ENCODE results near the gene PCYT1A.
"Not testable (repeated sequence)": the region's sequence is repeated elsewhere in the genome, so short reads cannot be mapped to it uniquely, and the experiment has no call there.

Gene PCYT1A

DNA sequence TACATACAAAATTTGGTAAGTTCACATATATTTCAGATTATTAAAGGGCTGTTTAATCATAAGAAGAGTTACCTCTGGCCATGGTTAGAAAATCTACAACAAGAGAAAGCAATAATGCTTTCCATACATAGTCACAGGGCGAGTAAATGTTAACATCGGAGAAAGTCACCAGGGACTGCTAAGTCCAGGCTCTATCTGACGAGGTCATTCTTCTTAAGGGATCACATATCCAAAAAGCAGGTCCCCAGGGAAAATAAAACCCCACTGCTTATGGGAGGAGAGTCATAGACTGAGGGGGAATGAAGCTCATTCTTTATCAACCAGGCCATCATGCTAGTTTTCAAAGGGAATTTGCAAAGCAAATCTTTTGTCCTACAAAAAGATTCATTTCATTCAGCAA, 3.1 kb downstream of the PCYT1A start:
- DNase-seq: no peak

DNA sequence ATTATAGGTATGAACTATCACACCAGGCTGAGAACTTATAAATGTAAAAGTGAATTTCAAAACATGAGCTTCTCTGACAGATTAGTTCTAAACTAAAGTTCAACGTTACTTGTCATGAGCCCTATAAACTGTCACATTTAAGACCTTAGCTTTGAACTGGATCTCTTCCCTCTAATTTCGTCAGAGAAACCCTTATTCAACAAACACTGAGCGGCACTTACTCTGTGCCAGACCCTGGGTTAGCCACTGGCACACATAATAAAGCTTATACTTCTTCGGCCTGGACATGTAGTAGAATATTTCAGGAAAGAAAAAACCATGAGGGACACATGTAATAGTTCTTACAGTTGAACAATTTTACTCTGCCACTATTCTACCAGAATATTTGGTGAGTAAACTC, 5.6 kb downstream of the PCYT1A start:
- no peak for DNase-seq

DNA sequence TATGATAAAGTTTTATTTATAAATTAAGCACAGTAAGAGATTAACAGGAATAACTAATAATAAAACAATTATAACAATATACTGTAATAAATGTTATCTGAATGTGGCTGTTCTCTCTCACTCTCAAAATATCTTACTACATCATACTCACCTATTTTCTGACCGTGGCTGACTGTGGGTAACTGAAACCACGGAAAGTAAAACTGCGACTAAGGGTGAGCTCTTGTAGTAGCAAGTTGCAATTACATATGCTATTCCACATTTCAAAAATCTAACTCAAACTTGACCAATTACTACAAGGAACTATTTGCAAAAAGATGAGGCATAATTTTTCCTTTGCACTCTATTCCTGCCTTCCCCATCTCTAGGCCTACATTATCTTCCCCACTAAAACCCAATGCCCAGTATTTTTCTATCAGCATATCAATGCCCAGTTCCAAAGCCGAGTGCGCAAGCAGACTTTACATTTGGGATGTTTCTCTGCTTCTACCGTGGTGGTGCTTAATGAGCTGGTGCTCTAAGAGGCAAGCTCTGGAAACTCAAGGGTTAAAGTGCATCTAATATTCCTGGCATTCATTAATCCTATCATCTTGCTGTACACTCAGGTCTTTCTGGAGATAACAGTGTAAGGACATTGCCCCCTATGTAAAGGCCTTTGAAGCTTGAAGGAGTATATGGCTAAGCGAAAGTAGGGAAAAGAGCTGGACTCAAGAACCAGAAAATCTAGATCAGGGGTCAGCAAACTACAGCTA, 6.7 kb downstream of the PCYT1A start:
- DNase-seq: no peak

DNA sequence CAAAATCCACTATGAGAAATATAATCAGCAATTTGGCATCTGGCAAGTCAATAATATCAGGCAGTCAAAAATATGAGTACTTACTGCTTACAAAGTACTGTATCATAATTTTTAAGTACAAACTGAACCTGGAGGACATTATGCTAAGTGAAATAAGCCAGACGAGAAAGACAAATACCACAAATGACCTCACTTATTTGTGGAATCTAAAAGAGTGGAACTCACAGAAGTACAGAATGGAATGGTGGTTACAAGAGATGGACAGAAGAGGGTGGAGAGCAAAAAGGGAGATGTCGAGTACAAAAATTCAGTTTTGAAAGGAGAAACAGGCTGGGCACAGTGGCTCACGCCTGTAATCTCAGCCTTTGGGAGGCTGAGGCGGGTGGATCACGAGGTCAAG, 12.4 kb downstream of the PCYT1A start:
- DNase-seq: no peak

DNA sequence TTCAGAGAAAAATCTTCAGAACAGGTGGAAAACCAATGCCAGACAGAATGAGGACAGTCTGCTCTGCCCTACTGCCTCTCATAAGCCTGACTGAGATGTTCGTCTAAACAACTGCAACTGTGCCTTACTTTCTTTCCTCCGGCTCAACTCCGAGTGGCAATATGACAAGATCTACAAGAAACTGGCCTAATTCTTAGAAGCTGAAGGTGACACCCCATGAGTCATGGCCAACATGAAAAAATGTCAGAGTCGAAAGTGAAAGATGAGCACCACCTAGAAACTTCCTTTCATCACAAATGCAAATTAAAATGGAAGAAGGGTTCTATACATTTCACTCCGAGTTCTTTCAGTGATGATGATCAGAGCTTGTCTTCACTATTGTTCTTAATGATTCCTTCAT, 12.9 kb downstream of the PCYT1A start:
- DNase-seq: no peak

DNA sequence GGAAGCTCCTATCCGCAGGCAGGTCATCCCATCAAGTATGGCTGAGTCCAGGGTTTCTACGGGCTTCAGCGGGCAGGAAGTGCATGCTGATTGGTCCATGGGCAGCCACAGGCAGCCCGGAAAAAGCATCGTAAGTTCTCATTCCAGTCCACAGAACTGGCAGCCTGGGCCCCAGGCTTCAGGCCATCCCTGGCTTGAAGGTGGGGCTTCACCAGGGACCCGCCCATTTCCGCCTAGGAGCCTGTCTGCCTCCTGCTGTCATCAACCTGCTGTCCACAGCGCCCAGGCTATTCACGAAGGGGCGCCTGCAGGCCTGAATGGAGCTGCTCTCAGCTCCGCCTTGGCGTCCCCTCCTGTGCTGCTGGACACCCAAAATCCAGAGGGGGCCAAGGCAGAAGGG, 13.9 kb downstream of the PCYT1A start:
- DNase-seq: no peak

DNA sequence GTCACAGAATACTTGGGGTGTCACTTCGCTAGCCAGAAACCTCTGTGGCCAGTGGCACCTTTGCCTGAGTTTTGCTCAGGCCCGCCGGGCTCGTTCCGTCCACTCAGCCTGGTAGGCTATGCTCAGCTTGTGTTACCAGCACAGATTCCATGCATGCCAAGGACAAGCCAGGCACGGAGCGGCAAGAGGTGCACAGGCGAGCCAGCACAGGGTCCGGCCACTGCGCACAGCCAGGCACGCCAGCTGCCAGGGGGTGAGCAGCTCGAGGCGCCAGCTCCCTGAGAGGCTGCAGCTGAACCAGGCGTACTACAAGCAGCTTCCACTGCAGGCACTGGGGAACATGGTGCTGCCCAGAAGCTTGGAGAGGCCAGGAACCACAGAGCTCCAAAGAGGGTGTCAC, 14.7 kb downstream of the PCYT1A start:
- no peak for DNase-seq

DNA sequence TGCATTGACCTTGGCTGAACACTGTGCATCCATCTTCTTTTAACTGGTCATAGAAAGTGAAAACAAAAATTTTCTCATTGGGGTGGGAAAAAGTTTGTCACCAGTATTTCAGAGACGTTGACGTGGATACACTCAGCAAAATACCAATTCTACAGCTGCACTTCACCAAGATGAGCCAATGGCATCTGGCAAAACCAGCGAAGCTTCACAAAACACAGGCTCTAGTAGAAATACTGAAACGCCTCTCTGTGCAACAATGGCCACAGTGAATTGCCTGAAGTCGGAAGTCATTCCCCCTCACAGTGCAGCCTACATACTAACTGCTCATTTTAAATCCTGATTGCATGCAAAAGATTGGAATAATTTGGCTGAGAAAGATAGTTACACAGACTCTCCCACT, 17.0 kb downstream of the PCYT1A start:
- no peak for DNase-seq

DNA sequence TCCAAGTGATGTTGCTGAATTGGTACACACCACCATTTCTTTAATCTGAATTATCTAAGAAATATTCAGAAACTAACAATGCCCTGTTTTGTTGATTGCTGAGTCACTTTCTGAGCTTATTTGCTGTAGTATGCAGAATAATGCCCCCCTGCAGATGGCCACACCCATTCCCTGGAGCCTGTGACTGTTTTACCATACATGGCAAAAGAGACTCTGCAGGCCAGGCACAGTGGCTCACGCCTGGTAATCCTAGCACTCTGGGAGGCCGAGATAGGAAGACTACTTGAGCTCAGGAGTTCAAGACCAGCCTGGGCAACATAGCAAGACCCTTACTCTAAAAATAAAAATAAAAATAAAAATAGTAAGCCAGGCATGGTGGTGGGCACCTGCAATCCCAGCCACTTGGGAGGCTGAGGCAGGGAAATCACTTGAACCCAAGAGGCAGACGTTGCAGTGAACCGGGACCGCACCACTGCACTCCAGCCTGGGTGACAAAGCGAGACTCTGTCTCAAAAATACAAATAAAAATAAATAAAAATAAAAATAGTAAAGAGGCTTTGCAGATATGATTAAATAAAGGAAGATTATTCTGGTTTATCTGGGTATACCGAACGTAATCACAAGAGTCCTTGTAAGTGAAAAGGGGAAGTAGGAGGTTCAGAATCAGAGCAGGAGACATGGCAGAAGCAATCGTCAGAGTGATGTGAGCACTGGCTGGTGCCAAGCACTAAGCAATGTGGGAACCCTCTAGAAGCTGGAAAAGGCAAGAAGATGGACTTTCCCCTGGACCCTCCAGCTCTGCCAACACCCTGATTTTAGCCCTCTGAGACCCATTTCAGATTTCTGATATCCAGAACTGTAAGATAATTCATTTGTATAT, 19.0 kb downstream of the PCYT1A start:
- no peak for DNase-seq

DNA sequence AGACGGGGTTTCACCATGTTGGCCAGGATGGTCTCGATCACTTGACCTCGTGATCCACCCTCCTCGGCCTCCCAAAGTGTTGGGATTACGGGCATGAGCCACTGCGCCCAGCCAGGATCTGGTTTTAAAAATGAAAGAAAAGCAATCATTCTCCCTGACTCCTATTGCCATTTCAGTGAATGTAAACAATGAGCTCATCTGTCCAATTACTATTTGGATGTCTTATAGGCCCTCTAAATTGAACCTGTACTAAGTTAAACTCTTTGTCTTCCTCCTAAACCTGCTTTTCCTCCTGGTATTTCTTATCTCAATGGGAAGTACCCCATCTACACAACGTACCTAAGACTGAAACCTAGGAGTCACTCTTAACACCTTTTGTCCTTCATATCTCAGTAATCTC, 23.7 kb downstream of the PCYT1A start:
- DNase-seq: no peak

DNA sequence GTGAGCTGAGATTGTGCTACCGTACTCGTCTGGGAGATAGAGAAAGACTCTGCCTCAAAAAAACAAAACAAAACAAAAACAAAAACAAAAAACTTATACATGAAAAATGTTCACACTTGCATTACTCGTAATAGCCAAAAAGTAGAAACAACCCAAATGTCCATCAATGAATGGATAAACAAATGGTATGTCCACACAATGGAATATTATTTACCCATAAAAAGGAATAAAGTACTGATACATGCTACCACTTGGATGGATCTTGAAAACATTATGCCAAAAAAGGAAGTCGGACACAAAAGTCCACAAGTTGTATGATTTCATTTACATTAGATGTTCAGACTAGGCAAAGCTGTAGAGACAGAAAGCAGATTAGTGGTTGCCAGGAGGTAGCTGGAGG, 26.7 kb downstream of the PCYT1A start:
- DNase-seq: no peak

DNA sequence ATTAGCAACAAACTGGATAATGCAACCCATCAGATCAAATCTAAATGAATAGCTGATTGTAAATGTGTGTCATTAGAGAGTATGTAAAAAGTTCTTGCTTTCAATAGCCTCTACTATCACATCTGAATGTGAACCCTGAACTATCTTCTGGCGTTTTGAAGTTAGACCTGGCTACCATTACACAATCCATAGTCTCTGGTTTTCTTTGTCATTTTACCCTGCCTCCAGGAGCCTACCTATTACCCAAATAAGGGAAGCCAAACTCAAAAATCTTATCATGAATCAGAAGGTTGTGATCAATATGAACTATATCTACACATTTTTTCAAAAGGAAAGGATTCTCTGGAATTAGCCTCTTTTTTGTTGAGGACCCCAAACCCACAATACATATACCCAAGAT, 31.8 kb downstream of the PCYT1A start:
- DNase-seq: no peak

DNA sequence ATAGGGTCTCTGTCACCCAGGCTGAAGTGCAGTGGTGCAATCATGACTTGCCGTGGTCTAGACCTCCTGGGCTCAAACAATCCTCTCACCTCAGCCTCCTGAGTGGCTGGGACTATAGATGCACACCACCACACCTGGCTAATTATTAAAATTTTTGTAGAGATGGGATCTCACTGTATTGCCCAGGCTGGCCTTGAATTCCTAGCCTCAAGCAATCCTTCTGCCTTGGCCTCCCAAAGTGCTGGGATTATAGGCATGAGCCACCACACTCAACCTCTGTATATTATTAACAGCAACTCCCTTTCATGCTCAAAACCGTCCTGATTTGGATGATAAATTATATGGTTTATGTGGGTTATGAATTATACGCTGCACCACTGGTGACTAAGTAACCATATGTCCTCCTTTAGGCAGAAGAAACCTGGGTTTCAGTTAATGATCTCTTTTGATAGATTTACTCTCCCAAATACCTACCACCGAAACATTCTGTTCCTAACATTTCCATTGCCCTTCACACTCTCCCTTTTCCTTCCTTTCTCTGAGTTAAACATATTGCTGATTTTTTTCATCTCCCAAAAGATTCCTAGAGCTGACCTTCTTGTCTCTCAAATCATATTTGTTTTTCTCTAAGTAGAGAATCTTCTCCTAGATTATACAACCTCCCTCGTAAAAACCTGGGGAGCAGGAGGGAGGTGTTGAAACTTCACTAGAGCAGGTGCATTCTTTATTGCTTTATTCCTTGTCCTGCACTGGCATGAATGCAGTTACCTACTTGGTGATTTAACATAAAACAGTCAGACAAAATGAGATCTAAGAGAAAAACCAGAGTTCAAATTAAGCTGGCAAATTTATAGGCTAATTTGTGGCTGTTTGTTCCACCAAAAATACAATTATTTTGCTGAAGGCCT, 32.9 kb downstream of the PCYT1A start:
- DNase-seq: no peak

DNA sequence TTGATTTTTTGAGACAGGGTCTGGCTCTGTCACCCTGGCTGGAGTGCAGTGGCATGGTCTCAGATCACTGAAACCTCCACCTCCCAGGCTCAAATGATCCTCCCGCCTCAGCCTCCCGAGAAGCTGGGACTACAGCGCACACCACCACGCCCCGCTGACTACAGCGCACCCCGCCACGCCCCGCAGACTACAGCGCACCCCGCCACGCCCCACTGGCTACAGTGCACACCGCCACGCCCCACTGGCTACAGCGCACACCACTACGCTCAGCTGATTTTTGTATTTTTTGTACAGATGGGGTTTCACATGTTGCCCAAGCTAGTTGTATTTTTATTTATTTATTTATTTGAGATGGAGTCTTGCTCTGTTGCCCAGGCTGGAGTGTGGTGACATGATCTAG, 35.6 kb downstream of the PCYT1A start:
- DNase-seq: no peak

DNA sequence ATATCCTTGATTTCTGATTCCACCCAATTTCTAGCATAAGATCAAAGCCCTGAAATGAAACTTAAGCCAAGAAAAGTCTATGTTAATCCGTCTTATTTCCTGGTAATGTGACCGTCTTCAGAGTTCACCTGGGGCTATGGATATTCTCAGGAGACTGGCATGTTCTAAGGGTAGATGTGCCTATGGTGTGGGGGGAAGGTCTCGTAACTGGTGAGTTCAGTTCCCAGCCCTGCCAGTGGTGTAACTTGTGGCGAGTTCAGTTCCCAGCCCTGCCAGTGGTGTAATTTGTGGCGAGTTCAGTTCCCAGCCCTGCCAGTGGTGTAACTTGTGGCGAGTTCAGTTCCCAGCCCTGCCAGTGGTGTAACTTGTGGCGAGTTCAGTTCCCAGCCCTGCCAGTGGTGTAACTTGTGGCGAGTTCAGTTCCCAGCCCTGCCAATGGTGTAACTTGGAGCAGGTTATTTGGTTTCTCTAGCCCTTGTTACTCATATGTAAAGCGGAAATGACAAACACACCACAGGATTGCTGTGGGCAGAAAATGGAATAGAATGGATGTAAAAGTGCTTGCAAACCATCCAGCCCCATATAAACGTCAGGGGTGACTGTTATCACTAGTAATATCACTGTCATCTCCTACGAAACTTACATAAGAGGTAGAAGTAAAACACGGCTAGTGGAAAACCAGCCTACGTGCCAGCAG, 40.8 kb downstream of the PCYT1A start:
- no peak for DNase-seq

DNA sequence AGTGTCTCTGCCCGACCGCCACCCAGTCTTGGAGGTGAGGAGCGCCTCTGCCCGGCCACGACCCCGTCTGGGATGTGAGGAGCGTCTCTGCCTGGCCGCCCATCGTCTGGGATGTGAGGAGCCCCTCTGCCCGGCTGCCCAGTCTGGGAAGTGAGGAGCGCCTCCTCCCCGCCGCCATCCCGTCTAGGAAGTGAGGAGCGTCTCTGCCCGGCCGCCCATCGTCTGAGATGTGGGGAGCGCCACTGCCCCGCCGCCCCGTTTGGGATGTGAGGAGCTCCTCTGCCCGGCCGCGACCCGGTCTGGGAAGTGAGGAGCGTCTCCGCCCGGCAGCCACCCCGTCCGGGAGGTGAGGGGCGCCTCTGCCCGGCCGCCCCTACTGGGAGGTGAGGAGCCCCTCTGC, 43.4 kb downstream of the PCYT1A start:
- not testable (repeated sequence) for DNase-seq

DNA sequence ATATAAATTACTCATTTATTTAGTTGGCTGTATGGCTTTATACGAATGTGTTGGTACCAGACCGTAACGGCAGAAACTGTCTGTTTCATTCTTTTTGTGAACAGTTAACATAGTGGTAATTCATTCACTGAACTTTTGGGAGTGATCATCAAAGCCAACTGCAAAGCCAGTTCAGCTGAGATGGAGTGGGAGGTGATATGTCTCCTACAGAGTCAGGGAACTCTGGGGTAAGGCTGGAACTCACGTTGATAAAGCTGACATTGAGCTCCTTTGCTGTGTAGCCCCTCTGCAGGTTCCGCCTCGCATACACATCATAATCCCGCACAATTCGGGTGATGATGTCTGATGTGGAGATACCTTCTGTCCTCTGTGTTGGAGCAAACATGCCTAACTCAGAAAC, 45.8 kb downstream of the PCYT1A start:
- DNase-seq: no peak

DNA sequence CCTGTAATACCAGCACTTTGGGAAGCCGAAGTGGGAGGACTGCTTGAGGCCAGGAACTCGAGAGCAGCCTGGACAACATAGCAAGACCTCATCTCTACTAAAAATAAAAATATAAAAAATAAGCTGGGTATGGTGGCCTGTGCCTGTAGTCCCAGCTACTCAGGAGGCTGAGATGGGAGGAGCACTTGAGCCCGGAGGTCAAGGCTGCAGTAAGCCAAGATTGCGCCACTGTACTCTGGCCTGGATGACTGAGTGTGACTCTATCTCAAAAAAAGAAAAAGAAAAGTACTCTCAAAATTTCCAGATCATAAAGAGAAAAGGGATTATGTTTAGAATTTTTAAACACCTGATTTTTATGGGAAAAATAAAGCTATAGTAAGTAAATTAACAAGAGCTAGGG, 47.1 kb downstream of the PCYT1A start:
- no peak for DNase-seq

DNA sequence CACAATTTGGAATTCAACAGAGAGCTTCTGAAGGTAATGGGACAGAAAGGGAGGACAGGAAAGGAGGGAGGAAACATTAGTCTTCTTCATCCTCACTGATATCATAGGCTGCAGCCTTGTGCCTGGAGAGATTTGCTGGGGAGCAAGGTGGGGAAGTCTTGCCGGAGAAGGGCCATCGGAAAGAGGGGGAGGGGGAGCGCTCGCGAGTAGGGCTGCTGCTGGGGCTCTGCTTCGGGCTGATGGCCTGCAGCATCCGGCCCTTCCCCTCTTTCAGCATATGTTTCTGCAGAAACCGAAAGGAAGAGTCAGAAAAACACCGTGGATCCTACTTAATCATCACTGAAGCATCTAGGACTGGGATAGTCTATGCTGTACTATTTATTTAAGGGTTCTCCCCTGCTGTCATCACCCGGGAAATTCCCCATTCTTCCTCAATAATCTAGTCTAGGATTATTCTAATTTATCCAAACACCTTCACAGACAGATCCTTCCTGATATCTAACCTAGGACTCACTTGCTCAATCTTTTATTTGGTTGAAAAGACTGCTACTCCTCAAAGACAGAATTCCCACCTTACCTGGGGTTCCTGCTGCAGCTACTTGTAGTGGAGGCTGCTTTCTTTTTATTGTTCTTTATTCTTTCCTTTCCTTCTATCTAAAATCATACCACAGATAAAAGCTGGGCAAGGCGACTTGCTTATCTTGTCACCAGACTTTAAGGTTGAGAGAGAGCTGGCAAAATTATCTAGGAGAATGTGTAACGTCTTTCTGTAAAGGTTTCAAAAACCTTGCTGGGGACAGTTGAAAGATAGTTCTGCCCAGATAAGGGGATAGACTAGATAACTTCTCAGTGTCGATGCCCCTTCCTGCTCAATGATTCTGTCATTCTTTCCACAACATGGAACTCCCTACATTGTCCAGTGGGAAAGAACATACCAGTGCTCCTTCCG, 48.6 kb downstream of the PCYT1A start:
- DNase-seq: no peak

DNA sequence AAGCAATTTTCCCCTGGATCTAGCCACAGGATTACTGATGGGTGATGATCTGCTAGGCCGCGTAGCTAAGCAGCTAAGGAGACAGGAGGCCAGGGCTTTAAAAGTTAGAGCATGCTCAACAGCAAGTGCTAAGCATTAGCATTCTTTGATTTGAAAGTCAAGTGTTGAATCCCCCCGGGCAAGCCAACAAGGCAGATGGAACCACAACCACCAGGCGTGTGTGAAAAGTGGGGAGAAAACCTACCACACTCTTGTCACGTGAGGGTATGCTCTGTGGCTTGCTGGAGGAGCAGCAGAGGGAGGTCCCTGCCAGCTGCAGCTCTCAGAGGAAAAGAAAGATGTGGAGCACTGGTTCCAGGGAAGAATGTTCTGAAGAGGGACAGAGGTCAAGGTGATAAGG, 50.3 kb downstream of the PCYT1A start:
- no peak for DNase-seq

DNA sequence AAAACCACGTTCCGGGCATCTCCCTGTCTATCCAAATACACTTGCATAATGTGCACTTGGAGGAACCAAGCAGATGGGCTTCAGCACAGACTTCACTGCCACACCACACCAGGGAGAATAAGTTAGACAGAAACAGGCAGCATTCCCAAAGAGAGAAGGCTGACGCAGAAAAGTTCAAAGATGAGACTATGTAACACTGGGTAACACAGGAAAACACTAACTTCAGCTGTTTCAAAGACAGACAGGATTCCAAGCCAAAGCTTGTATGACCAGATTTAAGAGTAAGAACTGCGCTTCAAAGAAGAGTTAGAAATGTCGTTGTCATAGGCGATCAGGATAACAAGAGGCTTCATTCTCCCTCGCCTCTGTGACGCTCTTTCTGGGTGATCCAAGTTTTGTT, 51.3 kb downstream of the PCYT1A start:
- no peak for DNase-seq

Measured in NCI-H2081 treated with DMSO at 0.1 percent for 48 hours (cell line).